ENCODE measurements around the gene CCND1.
"Not testable (repeated sequence)": the region's sequence is repeated elsewhere in the genome, so short reads cannot be mapped to it uniquely, and the experiment has no call there.

GRCh38 chr11:69695995-69696394, 55.0 kb downstream of the CCND1 start:
- not testable (repeated sequence) for TF ChIP-seq POLR2A (IDR thresholded peaks at IDR 0.05; ENCODE audit: control extremely low read depth in 1 of 2, low read depth in 2 of 2, low read length in 2 of 2); CTCF (IDR thresholded peaks at IDR 0.05; ENCODE audit: control extremely low read depth in 1 of 3, insufficient read depth in 1 of 3, low read depth in 1 of 3, low read length in 3 of 3); YY1 (IDR thresholded peaks at IDR 0.05; ENCODE audit: low read depth, low read length); EP300 (IDR thresholded peaks at IDR 0.05; ENCODE audit: borderline replicate concordance in 1 of 2, low read depth in 2 of 2, low read length in 2 of 2); TAF7 (optimal IDR thresholded peaks at IDR 0.05; ENCODE audit: borderline replicate concordance, low read depth, low read length); GTF2F1 (IDR thresholded peaks at IDR 0.05; ENCODE audit: borderline replicate concordance, low read depth, low read length); FOSL1 (IDR thresholded peaks at IDR 0.05; ENCODE audit: insufficient read depth, low read depth, low read length); TCF12 (IDR thresholded peaks at IDR 0.05; ENCODE audit: low read depth, low read length); POLR2AphosphoS5 (IDR thresholded peaks at IDR 0.05; ENCODE audit: low read depth, low read length); TAF1 (IDR thresholded peaks at IDR 0.05; ENCODE audit: low read depth, low read length)

Measured in H1 (cell line).